ENCODE results near the gene TNRC6B. TPM values are rescaled to one million over a fixed set of nuclear protein-coding genes. Genes with fewer than 3 reads are reported as not detected.
A peak's percentile ranks its signal among the peaks of the same experiment; 100 is the strongest.

Gene TNRC6B
- total and polyA plus RNA-seq, 2 donors from 2014 or later: 2.7 to 63.2 TPM

DNA sequence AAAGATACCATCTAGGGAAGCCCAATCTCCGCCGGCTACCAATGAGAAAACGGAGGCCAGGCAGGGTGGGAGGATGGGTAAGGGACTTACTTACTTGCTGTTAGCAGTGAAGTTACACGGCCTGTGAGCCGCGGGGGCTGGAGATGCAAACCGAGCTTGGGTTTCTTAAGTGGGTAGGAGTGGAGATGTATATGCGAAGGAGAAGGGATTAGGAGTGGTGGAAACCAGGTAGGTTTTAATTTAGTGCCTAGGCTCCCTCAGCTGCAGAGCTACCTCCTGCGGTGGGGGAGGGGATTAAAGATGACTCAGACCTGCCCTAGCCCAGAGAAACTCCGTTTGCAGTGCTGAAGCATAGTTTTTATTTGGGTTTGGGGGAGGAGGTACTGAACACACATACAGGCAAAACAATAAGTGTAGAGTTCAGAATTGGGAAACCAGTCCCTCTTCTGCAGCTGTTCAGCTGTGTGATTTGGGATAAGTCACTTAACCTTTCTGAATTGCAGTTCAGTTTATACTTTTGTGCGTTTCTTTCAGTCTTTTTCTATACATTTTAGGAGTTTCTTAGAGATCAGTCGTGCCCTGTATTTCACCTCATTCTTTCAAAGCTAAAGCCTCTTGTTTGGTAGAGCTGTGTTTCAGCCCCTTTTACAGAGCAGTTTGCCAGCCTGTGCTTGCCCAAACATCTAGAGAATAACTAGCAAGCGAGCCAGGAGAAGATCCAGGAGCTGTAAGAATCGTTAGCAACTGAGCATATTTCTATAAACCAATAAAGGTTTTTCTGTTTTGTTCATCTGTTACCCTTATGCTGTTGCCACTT lies 596 bp upstream of the TNRC6B start:
- H3K27me3 ChIP-seq (ENCODE audit: control insufficient read depth, insufficient read depth, low read length): no peaks in the 10 kb centered on the region
- peaks cover 7 to 21% (median 15%) of the 10 kb centered on the region in 3 donors for H3K4me1 ChIP-seq (ENCODE audit: control insufficient read depth in 2 of 3, insufficient read depth in 2 of 3, low read depth in 1 of 3, low read length in 3 of 3)
- peak overlapping the region; percentile 85 to 90 (median 89) for H3K4me3 ChIP-seq (ENCODE audit: low read length in 3 of 3)
- H3K9ac ChIP-seq (ENCODE audit: low read length in 3 of 3): peak overlapping the region; percentile 34 to 91 (median 85)
- no peaks in the 10 kb centered on the region for H3K36me3 ChIP-seq (ENCODE audit: control insufficient read depth in 2 of 3, insufficient read depth in 3 of 3, low read length in 3 of 3)
- H3K9me3 ChIP-seq (ENCODE audit: control insufficient read depth in 2 of 3, insufficient read depth in 1 of 3, low read length in 3 of 3): no peaks in the 10 kb centered on the region
- DNase-seq (peak in 3 of 5 donors; percentile 43 to 75 (median 49)), FAIRE-seq (no peak)
- TF ChIP-seq, protein P1, sequence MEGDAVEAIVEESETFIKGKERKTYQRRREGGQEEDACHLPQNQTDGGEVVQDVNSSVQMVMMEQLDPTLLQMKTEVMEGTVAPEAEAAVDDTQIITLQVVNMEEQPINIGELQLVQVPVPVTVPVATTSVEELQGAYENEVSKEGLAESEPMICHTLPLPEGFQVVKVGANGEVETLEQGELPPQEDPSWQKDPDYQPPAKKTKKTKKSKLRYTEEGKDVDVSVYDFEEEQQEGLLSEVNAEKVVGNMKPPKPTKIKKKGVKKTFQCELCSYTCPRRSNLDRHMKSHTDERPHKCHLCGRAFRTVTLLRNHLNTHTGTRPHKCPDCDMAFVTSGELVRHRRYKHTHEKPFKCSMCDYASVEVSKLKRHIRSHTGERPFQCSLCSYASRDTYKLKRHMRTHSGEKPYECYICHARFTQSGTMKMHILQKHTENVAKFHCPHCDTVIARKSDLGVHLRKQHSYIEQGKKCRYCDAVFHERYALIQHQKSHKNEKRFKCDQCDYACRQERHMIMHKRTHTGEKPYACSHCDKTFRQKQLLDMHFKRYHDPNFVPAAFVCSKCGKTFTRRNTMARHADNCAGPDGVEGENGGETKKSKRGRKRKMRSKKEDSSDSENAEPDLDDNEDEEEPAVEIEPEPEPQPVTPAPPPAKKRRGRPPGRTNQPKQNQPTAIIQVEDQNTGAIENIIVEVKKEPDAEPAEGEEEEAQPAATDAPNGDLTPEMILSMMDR (IDR thresholded peaks at IDR 0.05; ENCODE audit: borderline replicate concordance, extremely low read depth, insufficient read depth): no peak
- peak overlapping the region; percentile 21 to 49 for H3K27ac ChIP-seq (ENCODE audit: low read depth in 2 of 2, low read length in 2 of 2)
- intact Hi-C loops (cut with DNase I): no loop called here

DNA sequence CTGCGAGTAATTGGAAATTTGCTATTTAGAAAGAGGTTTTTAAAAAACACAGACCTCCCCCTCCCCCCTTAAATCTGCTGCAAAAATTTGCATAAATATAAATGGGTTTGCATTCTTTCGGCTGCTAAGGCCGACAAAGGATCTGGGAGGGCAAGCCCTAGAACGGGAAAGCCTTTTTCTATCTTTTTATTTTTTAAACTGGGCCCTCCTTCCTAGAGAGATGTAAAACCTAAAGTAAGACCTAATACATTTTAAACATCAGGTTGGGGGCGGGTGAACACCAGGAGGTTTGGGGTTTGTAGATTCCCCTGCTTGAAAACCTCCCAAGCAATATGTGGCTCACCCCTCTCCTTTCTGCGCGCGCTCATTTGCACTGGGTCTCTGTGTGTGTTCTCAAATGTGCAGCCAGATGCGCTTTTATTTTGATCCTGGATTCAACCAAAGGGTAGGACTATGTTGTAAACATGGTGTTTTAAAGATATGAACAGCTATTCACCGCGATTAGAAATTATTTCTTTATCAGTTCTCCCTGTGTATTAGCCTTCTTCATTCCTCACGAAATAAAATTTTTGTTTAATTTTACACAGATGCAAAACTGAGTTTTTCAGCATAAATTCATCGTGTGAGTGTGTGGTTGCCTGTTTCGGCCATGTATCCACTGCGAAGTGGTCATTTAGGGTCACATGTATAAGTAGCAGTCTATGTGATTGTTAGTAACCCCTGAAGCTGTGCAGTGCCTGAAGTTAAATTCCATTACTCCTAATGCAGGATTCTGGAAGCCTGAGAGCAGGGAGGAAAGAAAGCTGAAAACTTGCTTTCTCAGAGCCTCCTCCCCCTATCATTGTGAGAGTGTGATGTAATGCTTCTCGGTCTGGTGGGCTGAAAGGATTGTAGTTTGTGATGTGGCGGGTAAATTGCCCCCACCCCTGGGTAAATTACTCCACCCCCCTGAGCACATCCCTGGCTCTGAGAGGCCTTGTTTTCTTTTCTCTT lies 988 bp downstream of the TNRC6B start:
- no peak for FAIRE-seq
- TF ChIP-seq, protein P1 (IDR thresholded peaks at IDR 0.05; ENCODE audit: borderline replicate concordance, extremely low read depth, insufficient read depth): no peak
- Histone ChIP-seq H3K9ac (ENCODE audit: low read length in 3 of 3) (peak overlapping the region; percentile 42 to 91 (median 85)), H3K36me3 (ENCODE audit: control insufficient read depth in 2 of 3, insufficient read depth in 3 of 3, low read length in 3 of 3) (no peaks in the 10 kb centered on the region), H3K27ac (ENCODE audit: low read depth in 2 of 2, low read length in 2 of 2) (peak overlapping the region; percentile 60 to 85), H3K27me3 (ENCODE audit: control insufficient read depth, insufficient read depth, low read length) (no peaks in the 10 kb centered on the region), H3K4me3 (ENCODE audit: low read length in 3 of 3) (peak overlapping the region; percentile 85 to 90 (median 89)), H3K9me3 (ENCODE audit: control insufficient read depth in 2 of 3, insufficient read depth in 1 of 3, low read length in 3 of 3) (no peaks in the 10 kb centered on the region), H3K4me1 (ENCODE audit: control insufficient read depth in 2 of 3, insufficient read depth in 2 of 3, low read depth in 1 of 3, low read length in 3 of 3) (peaks cover 7 to 34% (median 19%) of the 10 kb centered on the region in 3 donors)
- intact Hi-C loops (cut with DNase I): no loop called here
- peak in 4 of 5 donors; percentile 70 to 93 (median 82) for DNase-seq

DNA sequence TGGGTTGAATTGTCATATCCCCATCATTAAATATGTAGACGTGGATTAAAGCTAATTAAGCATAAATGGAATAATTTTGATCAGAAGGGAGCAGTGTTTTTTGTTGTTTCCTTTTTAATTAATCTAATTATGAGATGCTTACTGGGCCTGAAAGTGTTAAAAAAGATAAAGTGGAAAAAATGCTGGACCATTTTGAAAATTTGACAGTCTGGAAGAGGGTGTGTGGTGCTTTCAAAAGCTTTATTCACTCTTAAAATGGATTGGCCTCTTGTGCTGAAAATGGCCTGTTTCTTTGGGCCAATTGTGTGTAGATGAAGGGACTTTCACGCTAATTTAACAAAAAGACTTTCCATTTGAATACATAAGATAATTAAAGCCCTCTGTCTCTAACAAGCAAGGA lies 1.8 kb downstream of the TNRC6B start:
- Histone ChIP-seq H3K36me3 (ENCODE audit: control insufficient read depth in 2 of 3, insufficient read depth in 3 of 3, low read length in 3 of 3) (no peaks in the 10 kb centered on the region), H3K4me3 (ENCODE audit: low read length in 3 of 3) (peak overlapping the region; percentile 14 to 89 (median 85)), H3K9ac (ENCODE audit: low read length in 3 of 3) (peak overlapping the region; percentile 42 to 91 (median 85)), H3K27me3 (ENCODE audit: control insufficient read depth, insufficient read depth, low read length) (no peaks in the 10 kb centered on the region), H3K27ac (ENCODE audit: low read depth in 2 of 2, low read length in 2 of 2) (peak overlapping the region in 1 of 2 donors; percentile 85), H3K4me1 (ENCODE audit: control insufficient read depth in 2 of 3, insufficient read depth in 2 of 3, low read depth in 1 of 3, low read length in 3 of 3) (peaks cover 7 to 38% (median 22%) of the 10 kb centered on the region in 3 donors), H3K9me3 (ENCODE audit: control insufficient read depth in 2 of 3, insufficient read depth in 1 of 3, low read length in 3 of 3) (no peaks in the 10 kb centered on the region)
- intact Hi-C loops (cut with DNase I): no loop called here
- TF ChIP-seq, protein P1 (IDR thresholded peaks at IDR 0.05; ENCODE audit: borderline replicate concordance, extremely low read depth, insufficient read depth): no peak
- DNase-seq: no peak
- FAIRE-seq: no peak
